ENCODE measurements around the gene BCL2L13.
"Not testable (repeated sequence)": the region's sequence is repeated elsewhere in the genome, so short reads cannot be mapped to it uniquely, and the experiment has no call there.

BCL2L13 gene

GRCh38 chr22:17636850-17637249, 1.7 kb upstream of the BCL2L13 start:
- not testable (repeated sequence) for DNase-seq (ENCODE audit: low read depth)

GRCh38 chr22:17637490-17638181, 921 bp upstream of the BCL2L13 start:
- DNase-seq (ENCODE audit: low read depth) = no peak

DNA sequence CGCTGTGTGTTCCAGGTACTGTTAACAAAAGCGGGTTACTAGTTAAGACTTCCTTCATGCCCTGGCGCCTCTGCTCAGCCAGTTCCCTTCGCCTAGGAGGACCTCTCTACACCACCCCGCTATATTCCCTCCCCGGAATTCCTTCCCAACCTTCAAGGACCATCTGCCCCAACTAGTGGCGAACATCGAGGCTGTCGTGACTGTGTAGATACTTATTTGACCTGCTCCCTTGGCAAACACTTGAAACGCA, 450 bp upstream of the BCL2L13 start:
- no peak for DNase-seq (ENCODE audit: low read depth)

- DNase-seq (ENCODE audit: low read depth) = peak; percentile 6
Observed at GRCh38 chr22:17639247-17639741, 737 bp downstream of the BCL2L13 start.

- no peak for DNase-seq (ENCODE audit: low read depth)
Observed at GRCh38 chr22:17641269-17641668, 2.7 kb downstream of the BCL2L13 start.

- not testable (repeated sequence) for DNase-seq (ENCODE audit: low read depth)
Observed at GRCh38 chr22:17642357-17642756, 3.8 kb downstream of the BCL2L13 start.

DNA sequence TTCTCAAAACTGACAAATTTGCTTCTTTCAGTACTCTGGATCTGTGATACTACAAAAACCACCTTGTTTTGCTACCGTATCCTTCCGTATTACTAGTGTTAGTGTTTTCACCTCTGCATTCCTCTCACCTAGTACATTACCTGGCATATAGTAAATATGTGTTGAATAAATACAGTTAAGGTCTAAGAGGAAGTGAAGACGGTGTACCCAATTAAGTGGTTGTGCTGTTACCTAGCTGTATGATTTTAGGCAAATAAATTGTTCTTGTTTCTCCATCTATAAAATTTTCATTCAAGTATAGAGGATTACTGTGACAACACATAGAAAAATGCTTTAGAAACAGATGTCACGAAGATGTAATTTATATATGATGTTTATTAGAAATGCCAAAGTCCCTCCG, 8.9 kb downstream of the BCL2L13 start:
- no peak for DNase-seq (ENCODE audit: low read depth)

- DNase-seq (ENCODE audit: low read depth) = no peak
Observed at GRCh38 chr22:17647991-17648390, 9.4 kb downstream of the BCL2L13 start.

- no peak for DNase-seq (ENCODE audit: low read depth)
Observed at GRCh38 chr22:17648569-17648968, 10.0 kb downstream of the BCL2L13 start.

DNA sequence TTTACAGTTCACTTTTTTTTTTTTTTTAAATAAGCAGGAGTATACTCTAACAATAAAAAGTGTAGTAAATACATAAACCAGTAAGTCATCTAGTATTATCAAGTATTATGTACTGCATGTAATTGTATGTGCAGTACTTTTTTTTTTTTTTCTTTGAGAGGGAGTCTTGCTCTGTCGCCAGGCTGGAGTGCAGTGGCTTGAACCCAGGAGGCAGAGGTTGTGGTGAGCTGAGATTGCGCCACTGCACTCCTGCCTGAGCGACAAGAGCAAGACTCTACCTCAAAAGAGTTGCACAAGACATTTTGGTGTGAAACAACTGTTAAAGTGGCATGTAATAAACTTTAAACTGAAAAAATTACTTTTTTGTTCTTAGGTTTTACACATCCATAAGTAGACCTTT, 16.7 kb downstream of the BCL2L13 start:
- no peak for DNase-seq (ENCODE audit: low read depth)

GRCh38 chr22:17656870-17657395, 18.4 kb downstream of the BCL2L13 start:
- no peak for DNase-seq (ENCODE audit: low read depth)

- DNase-seq (ENCODE audit: low read depth) = no peak
Observed at GRCh38 chr22:17664414-17665055, 26.0 kb downstream of the BCL2L13 start.

GRCh38 chr22:17665248-17665647, 26.7 kb downstream of the BCL2L13 start:
- no peak for DNase-seq (ENCODE audit: low read depth)

DNA sequence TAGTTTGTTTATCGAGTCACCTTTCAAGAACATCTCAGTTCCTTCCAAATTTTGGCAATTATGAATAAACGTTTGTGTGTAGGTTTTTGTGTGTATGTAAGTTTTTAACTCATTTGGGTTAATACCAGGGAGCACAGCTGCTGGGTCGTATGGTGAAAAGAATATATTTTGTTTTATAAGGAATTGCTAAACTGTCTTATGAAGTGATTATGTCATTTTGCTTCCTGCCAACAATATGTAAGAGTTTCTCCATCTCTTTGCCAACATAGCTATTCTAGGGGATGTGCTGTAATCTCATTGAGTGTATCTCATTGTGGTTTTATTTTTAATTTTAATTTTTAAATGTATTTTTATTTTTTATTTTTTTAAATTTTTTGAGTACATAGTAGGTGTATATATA, 27.3 kb downstream of the BCL2L13 start:
- no peak for DNase-seq (ENCODE audit: low read depth)

- not testable (repeated sequence) for DNase-seq (ENCODE audit: low read depth)
Observed at GRCh38 chr22:17671521-17672092, 33.0 kb downstream of the BCL2L13 start.

GRCh38 chr22:17672417-17672991, 33.9 kb downstream of the BCL2L13 start:
- DNase-seq (ENCODE audit: low read depth) = no peak

GRCh38 chr22:17674152-17674551, 35.6 kb downstream of the BCL2L13 start:
- DNase-seq (ENCODE audit: low read depth) = no peak

DNA sequence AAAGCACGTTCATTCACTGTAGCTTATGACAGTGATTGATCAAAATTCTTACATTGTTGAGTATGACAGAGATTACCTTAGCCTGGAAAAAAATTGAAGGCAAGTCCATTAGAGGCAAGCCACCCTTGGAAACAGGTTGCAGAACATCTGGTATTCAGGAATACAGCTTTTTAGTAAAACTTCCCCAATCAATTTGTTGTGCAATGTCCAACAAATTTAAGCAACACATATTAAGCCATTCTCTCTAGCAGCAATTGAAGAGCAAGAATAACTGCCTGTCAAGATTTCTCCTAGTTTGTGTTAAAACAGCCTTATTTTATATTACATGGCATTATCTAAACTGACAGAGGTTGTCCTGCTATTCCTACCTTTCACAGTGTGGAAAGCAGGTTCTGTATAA, 37.0 kb downstream of the BCL2L13 start:
- DNase-seq (ENCODE audit: low read depth) = no peak

- no peak for DNase-seq (ENCODE audit: low read depth)
Observed at GRCh38 chr22:17678817-17679385, 40.3 kb downstream of the BCL2L13 start.

GRCh38 chr22:17684245-17684644, 45.7 kb downstream of the BCL2L13 start:
- DNase-seq (ENCODE audit: low read depth) = no peak

GRCh38 chr22:17692841-17693240, 54.3 kb downstream of the BCL2L13 start:
- no peak for DNase-seq (ENCODE audit: low read depth)

DNA sequence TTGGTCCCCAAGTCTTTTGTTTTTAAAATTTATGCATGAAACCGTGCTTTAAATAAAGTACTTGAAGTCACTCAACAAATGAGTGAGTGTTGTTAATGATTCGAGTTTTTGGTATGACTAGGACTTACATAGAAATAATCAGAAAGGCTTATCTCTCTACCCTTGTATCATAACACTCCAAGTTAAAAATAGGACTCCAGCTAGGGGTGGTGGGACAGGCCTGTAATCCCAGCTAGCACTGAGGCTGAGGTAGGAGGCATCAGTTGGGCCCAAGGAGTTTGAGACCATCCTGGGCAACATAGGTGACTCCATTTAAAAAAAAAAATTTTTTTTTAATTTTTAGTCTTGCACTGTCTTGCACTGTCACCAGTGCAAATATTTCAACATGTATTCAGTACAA, 55.6 kb downstream of the BCL2L13 start:
- no peak for DNase-seq (ENCODE audit: low read depth)

- no peak for DNase-seq (ENCODE audit: low read depth)
Observed at GRCh38 chr22:17694752-17695151, 56.2 kb downstream of the BCL2L13 start.

Data from HS-5 (cell line).